HepG2 (cell line): ENCODE results near the gene LIN7A. TPM values are rescaled to one million over a fixed set of nuclear protein-coding genes. Genes with fewer than 3 reads are reported as not detected.

Experiments used
- ATAC-seq: fragments of 200-7000 bp; cut with Tn5 transposase; 3 replicates; pipeline ENCODE4 v1.9.1; 2020; ENCODE audit warnings: mild to moderate bottlenecking, moderate library complexity
- BruUV-seq: library from RNA; stranded (reverse); fragments of 400-500 nt; replicated peaks from 2 replicates; lab custom pipeline; 2021; lab: Mats Ljungman, UMichigan
- CTCF ChIA-PET: fragments of 300-600 bp; formaldehyde crosslinking; extraction: SDS; loops from one replicate; lab custom pipeline; 2021; ENCODE audit warnings: low total read pairs, inconsistent platforms, low intra/inter-chr PET ratio; lab: Yijun Ruan, JAX
- POLR2A ChIA-PET: fragments of 350-600 bp; sonication (Branson Sonifier 250); formaldehyde crosslinking; loops from one replicate; lab custom pipeline; 2020; ENCODE audit warnings: antibody characterized with exemption, inconsistent platforms; lab: Yijun Ruan, JAX
- DNase-seq: peaks from one replicate; pipeline ENCODE4 v3.0.0-alpha.2; 2015; ENCODE audit warnings: low spot score
- FAIRE-seq: peaks from 3 replicates; lab custom pipeline; 2011; peaks lifted over from hg19 to GRCh38; lab: Jason Lieb, UNC
- H2AFZ ChIP-seq: one replicate; pipeline ENCODE4 v1.6.1; 2011; ENCODE audit warnings: low read length, inconsistent platforms
- H3K27ac ChIP-seq: fragments of 300-600 bp; 3 replicates; pipeline ENCODE4 v1.8.0; 2011; ENCODE audit warnings: mixed run types, mild to moderate bottlenecking, mixed read lengths, low read length, inconsistent platforms; ENCODE audit not compliant: insufficient read depth; ENCODE audit errors: extremely low read length
- H3K27me3 ChIP-seq, 2 experiments: fragments of 200-600 bp in 1 of 2; 2 replicates in 1 of 2; 3 replicates in 1 of 2; pipeline versions ENCODE4 v1.6.0 to v1.8.0; 2011; ENCODE audit warnings: low read length in 2 of 2, mild to moderate bottlenecking in 2 of 2, moderate library complexity in 2 of 2, inconsistent platforms in 1 of 2; ENCODE audit not compliant: insufficient read depth in 2 of 2, control insufficient read depth in 1 of 2
- H3K36me3 ChIP-seq, 2 experiments: fragments of 200-600 bp in 1 of 2; replicated peaks in 1 of 2; 2 replicates in 1 of 2; 3 replicates in 1 of 2; pipeline versions ENCODE4 v1.5.1 to v1.8.0; 2011; ENCODE audit warnings: low read length in 2 of 2, inconsistent platforms in 1 of 2; ENCODE audit not compliant: insufficient read depth in 2 of 2, control insufficient read depth in 1 of 2
- H3K4me1 ChIP-seq: 2 replicates; pipeline ENCODE4 v1.5.1; 2012; ENCODE audit warnings: low read length, inconsistent platforms; ENCODE audit not compliant: insufficient read depth
- H3K4me2 ChIP-seq: 2 replicates; pipeline ENCODE4 v1.6.0; 2011; ENCODE audit warnings: low read depth, low read length, inconsistent platforms
- H3K4me3 ChIP-seq, 3 experiments: fragments of 200-600 bp in 1 of 3; sonication (generic), shearing (Covaris generic) in 1 of 3; replicated peaks in 1 of 3; 2 replicates each; pipeline ENCODE4 v1.5.1; 2011 to 2016; ENCODE audit warnings: low read length in 3 of 3, inconsistent platforms in 2 of 3, low read depth in 2 of 3, mild to moderate bottlenecking in 2 of 3, control low read depth in 1 of 3, mixed read lengths in 1 of 3; ENCODE audit not compliant: insufficient read depth in 1 of 3
- H3K79me2 ChIP-seq: one replicate; pipeline ENCODE4 v1.6.1; 2011; ENCODE audit warnings: low read length, inconsistent platforms; ENCODE audit not compliant: insufficient read depth
- H3K9ac ChIP-seq: 2 replicates; pipeline ENCODE4 v1.6.0; 2011; ENCODE audit warnings: mild to moderate bottlenecking, low read depth, low read length, inconsistent platforms; ENCODE audit not compliant: insufficient read depth
- H3K9me3 ChIP-seq: 2 replicates; pipeline ENCODE4 v1.5.1; 2012; ENCODE audit warnings: mild to moderate bottlenecking, low read length
- H4K20me1 ChIP-seq: 2 replicates; pipeline ENCODE4 v1.6.0; 2011; ENCODE audit warnings: inconsistent platforms, mild to moderate bottlenecking, low read length, moderate library complexity; ENCODE audit not compliant: insufficient read depth
- AHDC1 ChIP-seq: sonication (generic); formaldehyde crosslinking; IDR thresholded peaks from 2 replicates; pipeline ENCODE4 v1.5.1; 2020; ENCODE audit warnings: mild to moderate bottlenecking, missing genetic modification reagents, borderline replicate concordance
- BRCA1 ChIP-seq: sonication (generic); formaldehyde crosslinking; IDR thresholded peaks from 2 replicates; pipeline ENCODE4 v1.4.0; 2020; ENCODE audit warnings: missing genetic modification reagents
- CERS6 ChIP-seq: sonication (generic); formaldehyde crosslinking; IDR thresholded peaks from 2 replicates; pipeline ENCODE4 v1.5.0; 2020; ENCODE audit warnings: missing genetic modification reagents
- DR1 ChIP-seq: sonication (generic); formaldehyde crosslinking; IDR thresholded peaks from 2 replicates; pipeline ENCODE4 v1.8.0; 2021; ENCODE audit warnings: mild to moderate bottlenecking, missing genetic modification reagents, inconsistent platforms
- HNRNPL ChIP-seq: fragments of 200-400 bp; formaldehyde crosslinking; IDR thresholded peaks from 2 replicates; pipeline ENCODE4 v1.6.1; 2017; ENCODE audit warnings: mild to moderate bottlenecking, low read depth, low read length
- ISX ChIP-seq: sonication (generic); formaldehyde crosslinking; conservative IDR thresholded peaks from 2 replicates; pipeline ENCODE4 v1.5.0; 2020; ENCODE audit warnings: missing genetic modification reagents
- LCORL ChIP-seq, 2 experiments: fragments of 450-650 bp in 1 of 2; sonication (generic) in 1 of 2; formaldehyde crosslinking in 1 of 2; IDR thresholded peaks; 2 replicates each; pipeline versions ENCODE4 v1.5.0 to v1.6.1; 2017 to 2020; ENCODE audit warnings: antibody characterized with exemption in 1 of 2, missing genetic modification reagents in 1 of 2
- MAFF ChIP-seq: IDR thresholded peaks from 2 replicates; pipeline ENCODE4 v1.6.1; 2011; ENCODE audit warnings: low read depth, low read length, improper control_type of control experiment
- MNT ChIP-seq: fragments of 450-650 bp; IDR thresholded peaks from 2 replicates; pipeline ENCODE4 v1.6.1; 2016
- RBM22 ChIP-seq: fragments of 200-400 bp; formaldehyde crosslinking; optimal IDR thresholded peaks from 2 replicates; pipeline ENCODE3; 2017; ENCODE audit warnings: mild to moderate bottlenecking, low read length, moderate library complexity
- RFXANK ChIP-seq: IDR thresholded peaks from 2 replicates; pipeline ENCODE4 v1.6.1; 2016
- SSRP1 ChIP-seq: IDR thresholded peaks from 2 replicates; pipeline ENCODE4 v1.6.1; 2016; ENCODE audit warnings: control low read depth
- THYN1 ChIP-seq: sonication (generic); formaldehyde crosslinking; IDR thresholded peaks from 2 replicates; pipeline ENCODE4 v1.8.1; 2023; ENCODE audit warnings: low read depth, mild to moderate bottlenecking, moderate library complexity, missing genetic modification reagents, borderline replicate concordance
- ZNF383 ChIP-seq: sonication (generic); formaldehyde crosslinking; IDR thresholded peaks from 2 replicates; pipeline ENCODE4 v1.4.0; 2020; ENCODE audit warnings: missing genetic modification reagents, mild to moderate bottlenecking, borderline replicate concordance
- ZNF660 ChIP-seq: sonication (generic); formaldehyde crosslinking; IDR thresholded peaks from 2 replicates; pipeline ENCODE4 v1.5.1; 2020; ENCODE audit warnings: mild to moderate bottlenecking, low read depth, missing genetic modification reagents, borderline replicate concordance
- ZSCAN25 ChIP-seq: sonication (generic); formaldehyde crosslinking; IDR thresholded peaks from 2 replicates; pipeline ENCODE4 v1.8.0; 2022; ENCODE audit warnings: mild to moderate bottlenecking, missing genetic modification reagents
- WGBS: methylation state at CpG from one replicate; pipeline ENCODE4 v1.1.6; 2017; ENCODE audit warnings: low lambda C conversion rate; 5-methylcytosine and 5-hydroxymethylcytosine counted together
- in situ Hi-C: cut with HindIII; loops from 2 replicates; pipeline ENCODE4 v1.10.0; 2017; ENCODE audit warnings: low pct_unique_long_range_greater_than_20kb; ENCODE audit not compliant: extremely low pct_ligation_motif_present
- intact Hi-C: fragments of 100-400 bp; cut with micrococcal nuclease; formaldehyde crosslinking; loops from one replicate; pipeline ENCODE4 v1.10.0; 2022; ENCODE audit not compliant: unreplicated experiment
- polyA plus RNA-seq, 8 experiments: library from polyadenylated mRNA; depleted of rRNA in 3 of 8; stranded (reverse) in 7 of 8; unstranded in 1 of 8; fragments of >200 nt; fragmentation: Illumina TruSeq in 4 of 8; extraction: Trizol in 4 of 8; gene quantifications; 2 replicates each; pipeline versions ENCODE4 v1.2.1 to v1.2.3, GENCODE V29; 2011 to 2016; ENCODE audit warnings: low read depth in 4 of 8, missing spikeins in 1 of 8, mixed read lengths in 1 of 8; ENCODE audit not compliant: insufficient read depth in 1 of 8
- total RNA-seq, 5 experiments: library from RNA; depleted of rRNA; stranded (reverse); fragments of >200 nt; fragmentation: Illumina TruSeq; extraction: Trizol; gene quantifications; 2 replicates each; pipeline ENCODE4 v1.2.3, GENCODE V29; 2016; ENCODE audit warnings: low read depth in 1 of 5

Gene LIN7A
- total and polyA plus RNA-seq, 2 of the 13 experiments (the other 11 are each of a cell fraction or from before 2014, with no cell fraction given) = 18.5 to 19.2 TPM

GRCh38 chr12:80868576-80868975 is 69.2 kb downstream of the LIN7A start:
- peaks cover 9% of the 10 kb centered on the region for H3K4me1 ChIP-seq
- in situ Hi-C loops = no loop called here
- BruUV-seq = no TSS peak
- no peaks in the 10 kb centered on the region for H3K9me3 ChIP-seq
- ATAC-seq = no peak
- no peaks in the 10 kb centered on the region for H3K27me3 ChIP-seq
- WGBS = 96% methylated on average over 1 of the region's 1 CpG
- TF ChIP-seq AHDC1 (CRISPR knock-in tag) = no peak
- TF ChIP-seq MNT = no peak
- no peak for TF ChIP-seq MAFF
- TF ChIP-seq THYN1 (CRISPR knock-in tag) = no peak
- TF ChIP-seq LCORL (IDR thresholded peaks at IDR 0.05) = no peak
- no peak for TF ChIP-seq LCORL (CRISPR knock-in tag; IDR thresholded peaks at IDR 0.05)
- TF ChIP-seq ISX (CRISPR knock-in tag) = no peak
- TF ChIP-seq SSRP1 = no peak
- no peak for TF ChIP-seq DR1 (CRISPR knock-in tag)
- no peak for TF ChIP-seq RBM22
- no peak for TF ChIP-seq ZNF383
- TF ChIP-seq ZSCAN25 (CRISPR knock-in tag) = no peak
- no peak for TF ChIP-seq CERS6 (CRISPR knock-in tag)
- no peak for TF ChIP-seq BRCA1
- TF ChIP-seq ZNF660 = no peak
- no peak for TF ChIP-seq HNRNPL
- TF ChIP-seq RFXANK (CRISPR knock-in tag) = no peak
- TF ChIP-seq, all 625 proteins: peak for 0
- intact Hi-C loops = no loop called here
- no peak overlapping the region for H2AFZ ChIP-seq
- no peaks in the 10 kb centered on the region for H3K79me2 ChIP-seq
- no peak for DNase-seq
- no peak for FAIRE-seq
- no peak overlapping the region for H3K4me2 ChIP-seq
- no peak overlapping the region for H3K9ac ChIP-seq
- H4K20me1 ChIP-seq = no peaks in the 10 kb centered on the region
- CTCF ChIA-PET = no interaction called here
- POLR2A ChIA-PET = no interaction called here
- H3K36me3 ChIP-seq = peaks cover 1 to 4% of the 10 kb centered on the region in 2 experiments; a peak in 1 of 5 replicates
- H3K4me3 ChIP-seq = no peak overlapping the region
- no peak overlapping the region for H3K27ac ChIP-seq
